Measurements from ENCODE around the gene MRPL43.
"Not testable (repeated sequence)": the region's sequence is repeated elsewhere in the genome, so short reads cannot be mapped to it uniquely, and the experiment has no call there.

The MRPL43 gene

GRCh38 chr10:100986952-100987684 is at the start of gene MRPL43, which contains the start of gene TWNK:
TSS of gene MRPL43 (minus strand) at chr10:100987497. CDS start at chr10:100987443, 54 bp downstream.
TSS of gene TWNK (plus strand) at chr10:100987543. CDS start at chr10:100988211, 668 bp downstream.
- peak within 1 kb of the TSS; percentile 86 for H3K27ac ChIP-seq
- H3K36me3 ChIP-seq = peaks cover 56% of the 10 kb centered on the region
- H3K4me3 ChIP-seq (ENCODE audit: low read depth, low read length) = peak within 1 kb of the TSS; percentile 96
- TF ChIP-seq CTCF (IDR thresholded peaks at IDR 0.05; ENCODE audit: low read depth, low read length) = no peak
- no peaks in the 10 kb centered on the region for H3K9me3 ChIP-seq (ENCODE audit: severe bottlenecking)
- H3K27me3 ChIP-seq (ENCODE audit: insufficient read depth, low read depth, severe bottlenecking) = no peaks in the 10 kb centered on the region
- peak; percentile 83 for DNase-seq

- Histone ChIP-seq H3K27ac (no peak overlapping the region), H3K9me3 (ENCODE audit: severe bottlenecking) (no peaks in the 10 kb centered on the region), H3K27me3 (ENCODE audit: insufficient read depth, low read depth, severe bottlenecking) (no peaks in the 10 kb centered on the region), H3K36me3 (peaks cover 32% of the 10 kb centered on the region), H3K4me3 (ENCODE audit: low read depth, low read length) (no peak overlapping the region)
- no peak for DNase-seq
- TF ChIP-seq CTCF (IDR thresholded peaks at IDR 0.05; ENCODE audit: low read depth, low read length) = no peak
Measured at GRCh38 chr10:101036726-101037125, 49.4 kb upstream of the MRPL43 start.

GRCh38 chr10:101035916-101036702 is 48.8 kb upstream of the MRPL43 start:
- no peak for DNase-seq
- Histone ChIP-seq H3K27ac (no peak overlapping the region), H3K9me3 (ENCODE audit: severe bottlenecking) (no peaks in the 10 kb centered on the region), H3K4me3 (ENCODE audit: low read depth, low read length) (no peak overlapping the region), H3K27me3 (ENCODE audit: insufficient read depth, low read depth, severe bottlenecking) (no peaks in the 10 kb centered on the region), H3K36me3 (peaks cover 32% of the 10 kb centered on the region)
- TF ChIP-seq CTCF (IDR thresholded peaks at IDR 0.05; ENCODE audit: low read depth, low read length) = no peak

GRCh38 chr10:101035314-101035713 is 48.0 kb upstream of the MRPL43 start:
- TF ChIP-seq CTCF (IDR thresholded peaks at IDR 0.05; ENCODE audit: low read depth, low read length) = no peak
- Histone ChIP-seq H3K4me3 (ENCODE audit: low read depth, low read length) (no peak overlapping the region), H3K9me3 (ENCODE audit: severe bottlenecking) (no peaks in the 10 kb centered on the region), H3K27me3 (ENCODE audit: insufficient read depth, low read depth, severe bottlenecking) (no peaks in the 10 kb centered on the region), H3K36me3 (peaks cover 32% of the 10 kb centered on the region), H3K27ac (no peak overlapping the region)
- no peak for DNase-seq

- peaks cover 32% of the 10 kb centered on the region for H3K36me3 ChIP-seq
- not testable (repeated sequence) for H3K27me3 ChIP-seq (ENCODE audit: insufficient read depth, low read depth, severe bottlenecking); H3K9me3 ChIP-seq (ENCODE audit: severe bottlenecking); DNase-seq; H3K4me3 ChIP-seq (ENCODE audit: low read depth, low read length); H3K27ac ChIP-seq
Measured at GRCh38 chr10:101034404-101034803, 47.1 kb upstream of the MRPL43 start.

GRCh38 chr10:101033276-101033675 is 46.0 kb upstream of the MRPL43 start:
- DNase-seq = no peak
- H3K9me3 ChIP-seq (ENCODE audit: severe bottlenecking) = no peaks in the 10 kb centered on the region
- H3K27me3 ChIP-seq (ENCODE audit: insufficient read depth, low read depth, severe bottlenecking) = no peaks in the 10 kb centered on the region
- H3K27ac ChIP-seq = peak overlapping the region; percentile 65
- H3K36me3 ChIP-seq = peaks cover 32% of the 10 kb centered on the region
- H3K4me3 ChIP-seq (ENCODE audit: low read depth, low read length) = peak overlapping the region; percentile 77
- TF ChIP-seq CTCF (IDR thresholded peaks at IDR 0.05; ENCODE audit: low read depth, low read length) = no peak
